Suprapubic skin (tissue), 4 donors: ENCODE results near the gene HBS1L. TPM values are rescaled to one million over a fixed set of nuclear protein-coding genes. Genes with fewer than 3 reads are reported as not detected.

Experiments
- DNase-seq, 2 donors: peaks; one replicate each; pipeline ENCODE4 v3.0.0-alpha.2; 2019; ENCODE audit warnings: low spot score in 2 of 2
- H3K27ac ChIP-seq: fragments of 200-600 bp; sonication (generic); one replicate; pipeline ENCODE4 v1.5.1; 2019
- H3K27me3 ChIP-seq: fragments of 200-600 bp; sonication (generic); one replicate; pipeline ENCODE4 v1.5.1; 2019
- H3K36me3 ChIP-seq: fragments of 200-600 bp; sonication (generic); one replicate; pipeline ENCODE4 v1.5.1; 2019
- H3K4me1 ChIP-seq: fragments of 200-600 bp; sonication (generic); one replicate; pipeline ENCODE4 v1.5.1; 2019
- H3K4me3 ChIP-seq: fragments of 200-600 bp; sonication (generic); one replicate; pipeline ENCODE4 v1.5.1; 2019; ENCODE audit warnings: mild to moderate bottlenecking
- H3K9me3 ChIP-seq: fragments of 200-600 bp; sonication (generic); one replicate; pipeline ENCODE4 v1.5.1; 2019
- CTCF ChIP-seq, 2 donors: fragments of 200-600 bp in 1 of 2; fragments of 450-650 bp in 1 of 2; sonication (generic) in 1 of 2; IDR thresholded peaks; one replicate each; pipeline ENCODE4 v1.5.1; 2016 to 2019; ENCODE audit warnings: antibody characterized with exemption in 2 of 2, mild to moderate bottlenecking in 1 of 2, moderate library complexity in 1 of 2
- EP300 ChIP-seq: sonication (generic); formaldehyde crosslinking; IDR thresholded peaks from one replicate; pipeline ENCODE4 v1.6.1; 2017; ENCODE audit warnings: antibody characterized with exemption
- POLR2A ChIP-seq, 2 donors: fragments of 450-650 bp; IDR thresholded peaks; one replicate each; pipeline ENCODE4 v1.6.1; 2017; ENCODE audit warnings: antibody characterized with exemption in 2 of 2, mild to moderate bottlenecking in 2 of 2, moderate library complexity in 2 of 2
- POLR2AphosphoS5 ChIP-seq, 3 donors: sonication (generic); formaldehyde crosslinking; IDR thresholded peaks; one replicate each; pipeline ENCODE4 v1.6.1; 2017; ENCODE audit warnings: antibody characterized with exemption in 3 of 3
- WGBS: methylation state at CpG from one replicate; pipeline ENCODE4 v1.1.5; 2018; 5-methylcytosine and 5-hydroxymethylcytosine counted together
- total RNA-seq, 4 donors: library from RNA; depleted of rRNA; stranded (reverse); fragments of >200 nt; gene quantifications; one replicate each; pipeline ENCODE4 v1.1.0, GENCODE V29; 2016

Gene HBS1L
- total RNA-seq, 4 donors from 2014 or later, result 33.9 to 43.0 (median 36.1) TPM

GRCh38 chr6:135025775-135026174 lies 28.8 kb downstream of the HBS1L start:
- Histone ChIP-seq H3K9me3 (no peaks in the 10 kb centered on the region), H3K27ac (no peak overlapping the region), H3K4me3 (no peak overlapping the region), H3K27me3 (no peaks in the 10 kb centered on the region), H3K4me1 (no peaks in the 10 kb centered on the region), H3K36me3 (peaks cover 6% of the 10 kb centered on the region)
- WGBS, result 83% methylated on average over 2 of the region's 2 CpGs
- no peak for DNase-seq
- no peak for TF ChIP-seq POLR2AphosphoS5 (IDR thresholded peaks at IDR 0.05)
- TF ChIP-seq CTCF (IDR thresholded peaks at IDR 0.05), result no peak
- TF ChIP-seq EP300, result no peak
- TF ChIP-seq POLR2A (IDR thresholded peaks at IDR 0.05), result no peak

GRCh38 chr6:135025175-135025574 lies 29.4 kb downstream of the HBS1L start:
- TF ChIP-seq POLR2AphosphoS5 (IDR thresholded peaks at IDR 0.05), result no peak
- no peak for TF ChIP-seq POLR2A (IDR thresholded peaks at IDR 0.05)
- TF ChIP-seq CTCF (IDR thresholded peaks at IDR 0.05), result no peak
- no peak for TF ChIP-seq EP300
- 83% methylated on average over 2 of the region's 2 CpGs for WGBS

DNA sequence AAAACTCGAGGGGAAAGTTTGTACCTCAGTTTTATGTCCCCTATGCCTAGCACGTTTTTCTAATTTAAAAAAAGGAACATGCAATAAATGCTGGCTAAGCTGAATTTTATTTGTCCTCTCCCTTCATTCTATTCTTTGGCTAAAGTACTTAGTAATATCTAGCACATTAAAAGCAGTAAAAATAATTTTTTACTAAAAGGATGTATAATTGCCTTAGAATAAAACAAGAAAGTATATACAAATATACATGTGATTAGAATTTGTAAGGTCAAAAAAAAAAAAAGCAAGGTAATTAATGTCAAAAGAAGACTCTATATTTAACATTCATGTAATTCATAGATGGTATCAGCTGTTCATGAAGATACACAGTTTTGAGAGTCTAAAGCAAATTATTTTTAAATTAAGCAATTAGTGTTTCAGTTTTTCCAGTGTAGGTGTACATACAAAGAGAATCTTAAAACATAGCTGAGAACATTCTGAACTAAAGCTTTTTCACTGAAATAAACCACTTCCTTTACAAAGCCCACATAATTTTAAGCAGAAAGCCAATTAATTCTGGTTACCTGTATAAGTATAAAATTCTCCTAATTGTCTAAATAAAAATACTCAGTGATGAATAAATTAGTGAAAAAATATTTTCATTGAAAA lies 32.4 kb downstream of the HBS1L start:
- 68% methylated on average over 2 of the region's 2 CpGs for WGBS
- H3K9me3 ChIP-seq, result no peaks in the 10 kb centered on the region

More at GRCh38 chr6:135025175-135025574, 29.4 kb downstream of the HBS1L start:
- Histone ChIP-seq H3K36me3 (peaks cover 4% of the 10 kb centered on the region), H3K27ac (no peak overlapping the region), H3K4me1 (no peaks in the 10 kb centered on the region), H3K4me3 (no peak overlapping the region), H3K27me3 (no peaks in the 10 kb centered on the region), H3K9me3 (no peaks in the 10 kb centered on the region)
- DNase-seq, result no peak

GRCh38 chr6:135021310-135022049 lies 33.1 kb downstream of the HBS1L start:
- 84% methylated on average over 4 of the region's 4 CpGs for WGBS
- Histone ChIP-seq H3K4me1 (no peaks in the 10 kb centered on the region), H3K27ac (no peak overlapping the region), H3K4me3 (no peak overlapping the region), H3K36me3 (no peaks in the 10 kb centered on the region), H3K9me3 (no peaks in the 10 kb centered on the region), H3K27me3 (no peaks in the 10 kb centered on the region)
- TF ChIP-seq EP300 (no peak), POLR2A (IDR thresholded peaks at IDR 0.05) (no peak), POLR2AphosphoS5 (IDR thresholded peaks at IDR 0.05) (no peak), CTCF (IDR thresholded peaks at IDR 0.05) (no peak)
- no peak for DNase-seq

More for the DNA sequence above, 32.4 kb downstream of the HBS1L start:
- TF ChIP-seq POLR2AphosphoS5 (IDR thresholded peaks at IDR 0.05) (no peak), CTCF (IDR thresholded peaks at IDR 0.05) (no peak), POLR2A (IDR thresholded peaks at IDR 0.05) (no peak), EP300 (no peak)
- no peak overlapping the region for H3K4me3 ChIP-seq
- H3K36me3 ChIP-seq, result no peaks in the 10 kb centered on the region
- no peak for DNase-seq
- no peak overlapping the region for H3K27ac ChIP-seq
- H3K27me3 ChIP-seq, result no peaks in the 10 kb centered on the region
- H3K4me1 ChIP-seq, result no peaks in the 10 kb centered on the region

- H3K4me1 ChIP-seq, result no peaks in the 10 kb centered on the region
- H3K27me3 ChIP-seq, result no peaks in the 10 kb centered on the region
These were observed 35.7 kb downstream of the HBS1L start for GRCh38 chr6:135018941-135019340.

More at GRCh38 chr6:135018941-135019340, 35.7 kb downstream of the HBS1L start:
- DNase-seq, result no peak
- Histone ChIP-seq H3K9me3 (no peaks in the 10 kb centered on the region), H3K27ac (no peak overlapping the region), H3K36me3 (no peaks in the 10 kb centered on the region), H3K4me3 (no peak overlapping the region)
- no peak for TF ChIP-seq CTCF (IDR thresholded peaks at IDR 0.05)
- no peak for TF ChIP-seq POLR2A (IDR thresholded peaks at IDR 0.05)
- TF ChIP-seq POLR2AphosphoS5 (IDR thresholded peaks at IDR 0.05), result no peak
- TF ChIP-seq EP300, result no peak
- 91% methylated on average over 1 of the region's 1 CpG for WGBS
